ENCODE results near the gene MIOX.
A peak's percentile ranks its signal among the peaks of the same experiment; 100 is the strongest.

The MIOX gene

DNA sequence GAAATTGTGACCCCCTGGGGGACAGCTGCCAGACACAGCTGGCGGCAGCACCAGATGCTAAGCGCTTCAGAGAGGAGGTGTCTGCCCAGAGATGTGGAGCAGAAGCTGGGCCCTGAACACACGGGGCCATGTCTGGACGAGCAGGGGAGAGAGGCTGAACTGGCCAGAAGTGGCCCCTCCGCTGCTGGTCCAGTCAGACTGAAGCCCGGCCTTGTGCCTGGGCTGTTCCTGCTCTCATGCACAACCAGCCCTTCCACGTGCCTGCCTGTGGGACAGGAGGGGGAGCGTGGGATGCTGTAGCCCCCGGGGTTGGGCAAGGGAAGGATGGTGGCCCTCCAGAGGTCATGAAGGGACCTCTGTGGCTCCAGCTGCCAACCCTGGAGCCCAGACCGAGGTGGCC lies 3.6 kb upstream of the MIOX start:
- peak overlapping the region; percentile 95 for H3K27ac ChIP-seq
- TF ChIP-seq, protein P1, sequence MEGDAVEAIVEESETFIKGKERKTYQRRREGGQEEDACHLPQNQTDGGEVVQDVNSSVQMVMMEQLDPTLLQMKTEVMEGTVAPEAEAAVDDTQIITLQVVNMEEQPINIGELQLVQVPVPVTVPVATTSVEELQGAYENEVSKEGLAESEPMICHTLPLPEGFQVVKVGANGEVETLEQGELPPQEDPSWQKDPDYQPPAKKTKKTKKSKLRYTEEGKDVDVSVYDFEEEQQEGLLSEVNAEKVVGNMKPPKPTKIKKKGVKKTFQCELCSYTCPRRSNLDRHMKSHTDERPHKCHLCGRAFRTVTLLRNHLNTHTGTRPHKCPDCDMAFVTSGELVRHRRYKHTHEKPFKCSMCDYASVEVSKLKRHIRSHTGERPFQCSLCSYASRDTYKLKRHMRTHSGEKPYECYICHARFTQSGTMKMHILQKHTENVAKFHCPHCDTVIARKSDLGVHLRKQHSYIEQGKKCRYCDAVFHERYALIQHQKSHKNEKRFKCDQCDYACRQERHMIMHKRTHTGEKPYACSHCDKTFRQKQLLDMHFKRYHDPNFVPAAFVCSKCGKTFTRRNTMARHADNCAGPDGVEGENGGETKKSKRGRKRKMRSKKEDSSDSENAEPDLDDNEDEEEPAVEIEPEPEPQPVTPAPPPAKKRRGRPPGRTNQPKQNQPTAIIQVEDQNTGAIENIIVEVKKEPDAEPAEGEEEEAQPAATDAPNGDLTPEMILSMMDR (IDR thresholded peaks at IDR 0.05), result no peak
- no peak for TF ChIP-seq ZFX (IDR thresholded peaks at IDR 0.05; ENCODE audit: borderline replicate concordance)

DNA sequence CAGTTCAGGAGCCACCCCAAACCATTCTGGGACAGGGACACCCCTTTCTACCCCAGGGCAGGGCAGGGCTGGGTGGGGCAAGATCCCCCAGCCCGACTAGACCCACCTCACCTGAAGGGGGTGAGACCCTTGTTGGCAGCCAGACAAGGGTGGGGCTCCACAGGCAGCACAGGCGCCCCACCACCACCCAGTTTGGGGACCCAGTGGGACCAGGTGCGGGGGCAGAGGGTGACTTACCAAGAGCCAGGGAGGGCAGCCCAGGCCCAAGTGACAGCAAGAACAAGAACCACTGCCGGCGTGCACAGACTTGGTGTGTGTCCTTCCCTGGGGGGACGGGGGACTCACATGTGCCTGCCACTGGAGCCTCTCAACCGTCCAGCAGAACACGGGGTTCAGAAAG lies 3.1 kb upstream of the MIOX start:
- TF ChIP-seq ZFX (IDR thresholded peaks at IDR 0.05; ENCODE audit: borderline replicate concordance), result no peak
- peak overlapping the region; percentile 95 for H3K27ac ChIP-seq

DNA sequence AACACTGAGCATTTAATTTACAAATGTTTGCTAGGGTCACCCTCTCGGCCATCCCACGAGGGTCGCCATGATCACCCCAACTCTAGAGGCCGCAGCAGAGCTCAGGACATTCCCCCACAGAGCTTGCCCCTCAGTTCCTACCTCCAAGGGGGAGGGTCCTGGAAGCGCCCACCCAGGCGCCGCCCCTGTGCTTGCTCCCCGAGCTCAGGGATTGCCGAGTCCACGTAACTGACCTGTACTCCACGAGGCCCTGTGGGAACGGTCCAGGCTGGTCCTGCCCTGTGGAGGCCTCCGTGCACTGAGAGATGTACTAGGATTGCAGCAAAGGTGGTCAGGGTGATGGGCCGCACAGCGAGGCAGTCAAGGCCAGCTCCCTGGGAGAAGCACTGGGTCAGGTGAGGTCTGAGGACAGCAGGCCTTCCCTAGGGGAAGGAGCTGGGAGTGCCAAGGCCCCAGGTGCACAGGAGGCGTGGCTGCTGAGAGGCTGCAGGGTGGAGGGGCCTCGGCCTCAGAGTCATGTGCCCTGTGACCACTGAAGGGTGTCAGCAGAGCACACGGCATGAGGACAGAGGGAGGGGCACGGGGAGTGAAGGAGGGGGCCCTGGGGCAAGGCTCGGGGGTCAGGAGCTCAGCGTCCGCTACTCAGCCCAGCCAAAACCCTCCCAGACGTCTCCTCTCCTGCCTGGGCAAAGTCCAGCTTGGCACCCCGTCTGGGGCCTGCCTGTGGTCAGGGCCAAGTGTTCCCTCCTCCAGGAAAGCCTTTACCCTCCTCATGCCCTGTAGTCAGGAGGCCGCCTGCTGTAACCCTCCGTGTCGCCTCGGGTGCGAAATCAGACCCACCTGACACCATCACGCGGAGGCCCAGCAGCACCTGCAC lies 2.4 kb upstream of the MIOX start:
- peak overlapping the region; percentile 95 for H3K27ac ChIP-seq
- TF ChIP-seq ZFX (IDR thresholded peaks at IDR 0.05; ENCODE audit: borderline replicate concordance), result no peak
- TF ChIP-seq, protein P1 (IDR thresholded peaks at IDR 0.05), result no peak

DNA sequence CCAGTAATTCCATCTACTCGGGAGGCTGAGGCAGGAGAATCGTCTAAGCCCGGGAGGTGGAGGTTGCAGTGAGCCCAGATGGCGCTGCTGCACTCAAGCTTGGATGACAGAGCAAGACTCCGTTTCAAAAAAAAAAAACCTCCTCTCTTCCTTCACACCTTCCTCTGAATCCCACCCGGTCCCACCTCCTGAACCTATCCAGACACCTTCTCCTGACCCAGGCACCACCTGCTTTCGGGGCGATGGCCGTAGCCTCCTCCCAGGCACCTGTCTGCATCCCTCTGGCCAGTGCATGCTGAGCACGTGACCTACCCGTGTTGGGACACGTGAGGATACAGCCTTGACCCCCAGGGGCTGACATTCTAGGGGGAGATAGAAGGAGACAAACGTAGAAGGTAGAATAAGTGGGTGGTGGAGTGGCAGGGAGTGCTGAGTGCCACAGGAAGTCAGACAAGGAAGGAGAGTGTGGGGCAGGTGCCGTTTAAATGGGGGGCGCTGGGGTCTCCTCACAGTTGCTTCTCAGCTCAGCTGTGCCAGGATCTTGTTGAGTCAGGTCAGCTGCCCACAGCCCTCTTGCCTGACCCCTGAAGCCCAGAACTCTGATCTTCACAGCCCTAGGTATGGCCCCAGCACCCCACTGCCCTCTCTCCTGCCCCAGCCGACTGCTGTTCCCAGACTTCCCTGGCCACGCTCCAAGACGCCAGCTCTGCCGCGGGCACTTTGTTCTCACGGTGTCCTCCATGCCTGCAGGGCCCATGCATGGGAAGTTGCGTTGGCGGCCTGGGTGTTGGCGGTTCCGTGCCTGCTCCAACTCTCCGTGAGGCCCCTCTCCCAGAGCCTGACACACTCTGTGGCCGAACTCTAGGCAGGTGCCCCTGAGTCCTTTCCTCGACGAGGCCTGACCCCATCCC lies 1.2 kb upstream of the MIOX start:
- no peak for TF ChIP-seq ZFX (IDR thresholded peaks at IDR 0.05; ENCODE audit: borderline replicate concordance)
- TF ChIP-seq, protein P1 (IDR thresholded peaks at IDR 0.05), result peak; percentile 73
- H3K27ac ChIP-seq, result peak overlapping the region; percentile 95

DNA sequence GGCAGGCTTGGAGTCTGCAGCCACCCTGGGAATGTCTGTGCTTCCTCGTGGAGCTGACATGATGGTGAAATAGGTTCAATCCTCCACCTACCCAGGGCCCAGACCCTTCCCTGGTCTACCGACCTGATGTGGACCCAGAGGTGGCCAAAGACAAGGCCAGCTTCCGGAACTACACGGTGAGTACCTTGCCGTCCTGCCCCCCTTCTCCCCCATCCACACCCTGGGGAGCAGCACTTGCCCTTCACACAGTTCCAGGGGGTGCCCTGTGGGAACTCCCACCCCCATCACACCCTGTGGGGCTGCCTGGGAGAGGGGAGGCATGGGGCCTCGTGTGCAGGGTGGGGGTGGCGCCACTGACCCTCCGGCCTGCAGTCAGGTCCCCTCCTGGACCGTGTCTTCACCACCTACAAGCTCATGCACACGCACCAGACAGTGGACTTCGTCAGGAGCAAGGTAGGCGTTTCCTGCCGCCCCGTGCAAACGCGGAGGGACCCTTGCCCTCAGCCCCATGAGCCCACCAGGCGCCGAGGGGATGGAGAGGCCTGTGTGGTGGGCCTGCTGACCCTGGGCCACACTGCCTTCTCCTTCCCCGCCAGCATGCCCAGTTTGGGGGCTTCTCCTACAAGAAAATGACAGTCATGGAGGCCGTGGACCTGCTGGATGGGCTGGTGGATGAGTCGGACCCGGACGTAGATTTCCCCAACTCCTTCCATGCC lies 789 bp downstream of the MIOX start:
- no peak for TF ChIP-seq ZFX (IDR thresholded peaks at IDR 0.05; ENCODE audit: borderline replicate concordance)
- TF ChIP-seq, protein P1 (IDR thresholded peaks at IDR 0.05), result no peak
- peak overlapping the region; percentile 95 for H3K27ac ChIP-seq

DNA sequence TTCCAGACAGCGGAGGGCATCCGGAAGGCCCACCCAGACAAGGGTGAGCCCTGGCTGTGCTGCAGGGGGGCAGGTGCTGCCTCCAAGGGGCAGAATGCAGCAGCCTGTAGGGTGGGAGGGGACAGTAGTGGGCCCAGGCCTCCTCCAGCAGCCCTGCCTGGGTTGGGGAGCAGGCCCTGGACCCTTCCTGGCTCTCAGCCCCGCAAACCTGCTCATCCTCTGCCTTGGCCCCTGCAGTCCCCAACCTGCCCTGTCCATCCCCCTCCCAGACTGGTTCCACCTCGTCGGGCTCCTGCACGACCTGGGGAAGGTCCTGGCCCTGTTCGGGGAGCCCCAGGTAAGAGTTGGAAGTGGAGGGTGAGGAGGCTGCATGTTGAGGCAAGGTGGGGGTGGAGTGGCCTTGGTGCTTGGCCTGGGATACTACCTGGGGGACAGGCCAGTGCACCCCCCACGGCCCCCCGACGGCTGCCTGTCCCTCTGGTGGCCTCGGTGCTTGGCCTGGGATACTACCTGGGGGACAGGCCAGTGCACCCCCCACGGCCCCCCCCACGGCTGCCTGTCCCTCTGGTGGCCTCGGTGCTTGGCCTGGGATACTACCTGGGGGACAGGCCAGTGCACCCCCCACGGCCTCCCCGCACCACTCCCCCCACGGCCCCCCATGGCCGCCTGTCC lies 1.5 kb downstream of the MIOX start:
- TF ChIP-seq, protein P1 (IDR thresholded peaks at IDR 0.05), result no peak
- no peak for TF ChIP-seq ZFX (IDR thresholded peaks at IDR 0.05; ENCODE audit: borderline replicate concordance)
- H3K27ac ChIP-seq, result no peak overlapping the region

DNA sequence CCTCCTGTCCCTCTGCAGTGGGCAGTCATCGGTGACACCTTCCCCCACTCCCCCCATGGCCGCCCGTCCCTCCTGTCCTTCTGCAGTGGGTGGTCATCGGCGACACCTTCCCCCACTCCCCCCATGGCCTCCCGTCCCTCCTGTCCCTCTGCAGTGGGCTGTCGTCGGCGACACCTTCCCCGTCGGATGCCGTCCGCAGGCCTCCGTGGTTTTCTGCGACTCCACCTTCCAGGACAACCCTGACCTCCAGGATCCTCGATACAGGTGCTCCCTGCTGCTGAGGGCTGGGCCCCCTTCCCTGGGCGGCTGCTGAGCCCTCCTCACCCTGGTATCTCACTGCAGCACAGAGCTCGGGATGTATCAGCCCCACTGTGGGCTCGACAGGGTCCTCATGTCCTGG lies 2.2 kb downstream of the MIOX start:
- no peak overlapping the region for H3K27ac ChIP-seq
- no peak for TF ChIP-seq ZFX (IDR thresholded peaks at IDR 0.05; ENCODE audit: borderline replicate concordance)
- TF ChIP-seq, protein P1 (IDR thresholded peaks at IDR 0.05), result no peak

All from 22Rv1 (cell line).